Endodermal cell (in vitro differentiated cells): ENCODE results near the gene SIK2. TPM values are rescaled to one million over a fixed set of nuclear protein-coding genes. Genes with fewer than 3 reads are reported as not detected.

ENCODE experiments used
- DNase-seq: peaks from one replicate; pipeline ENCODE4 v3.0.0-alpha.2; 2017
- H3K27ac ChIP-seq: 2 replicates; pipeline ENCODE4 v1.5.1; 2013; ENCODE audit warnings: mild to moderate bottlenecking, low read depth, low read length, moderate library complexity
- H3K27me3 ChIP-seq: 2 replicates; pipeline ENCODE4 v1.6.1; 2013; ENCODE audit warnings: mild to moderate bottlenecking, low read length, moderate library complexity; ENCODE audit not compliant: insufficient read depth, control insufficient read depth, poor library complexity, severe bottlenecking
- H3K36me3 ChIP-seq: 2 replicates; pipeline ENCODE4 v1.7.0; 2013; ENCODE audit warnings: mild to moderate bottlenecking, low read length, moderate library complexity; ENCODE audit not compliant: control insufficient read depth, insufficient read depth
- H3K4me1 ChIP-seq: one replicate; pipeline ENCODE4 v1.7.0; 2013; ENCODE audit warnings: low read length; ENCODE audit not compliant: control insufficient read depth, insufficient read depth
- H3K4me3 ChIP-seq: 2 replicates; pipeline ENCODE4 v1.5.1; 2013; ENCODE audit warnings: mild to moderate bottlenecking, low read length, moderate library complexity
- H3K9ac ChIP-seq: 2 replicates; pipeline ENCODE4 v1.6.1; 2013; ENCODE audit warnings: mild to moderate bottlenecking, low read length, moderate library complexity; ENCODE audit not compliant: poor library complexity, severe bottlenecking; ENCODE audit errors: extremely low read depth
- H3K9me3 ChIP-seq: 2 replicates; pipeline ENCODE4 v1.6.1; 2013; ENCODE audit warnings: mild to moderate bottlenecking, low read length, moderate library complexity; ENCODE audit not compliant: control insufficient read depth
- H3K27ac Mint-ChIP-seq: 2 replicates; pipeline ENCODE4 v1.8.0; 2020; ENCODE audit warnings: mixed read lengths
- H3K27me3 Mint-ChIP-seq: 2 replicates; pipeline ENCODE4 v1.8.0; 2021; ENCODE audit warnings: mild to moderate bottlenecking, mixed read lengths; ENCODE audit not compliant: insufficient read depth
- H3K36me3 Mint-ChIP-seq: 2 replicates; pipeline ENCODE4 v1.8.0; 2020; ENCODE audit warnings: low read depth, mixed read lengths
- H3K4me1 Mint-ChIP-seq: 2 replicates; pipeline ENCODE4 v1.8.0; 2020; ENCODE audit warnings: mixed read lengths
- H3K4me3 Mint-ChIP-seq: 2 replicates; pipeline ENCODE4 v1.8.0; 2020; ENCODE audit warnings: mild to moderate bottlenecking, moderate library complexity, mixed read lengths
- H3K9me3 Mint-ChIP-seq: 2 replicates; pipeline ENCODE4 v1.8.0; 2020; ENCODE audit warnings: mild to moderate bottlenecking, mixed read lengths
- WGBS, 2 experiments: methylation state at CpG; one replicate each; pipeline versions ENCODE4 v1.1.5 to v1.1.7; 2013; ENCODE audit warnings: missing lambda C conversion rate in 2 of 2, mixed read lengths in 1 of 2; ENCODE audit not compliant: insufficient coverage in 1 of 2, insufficient read length in 1 of 2; 5-methylcytosine and 5-hydroxymethylcytosine counted together
- total RNA-seq, 2 donors: library from RNA; stranded (reverse); fragmentation: NEBNext Ultra II Directional in 1 of 2; extraction: Animal tissue kit (Norgen Biotek cat#: 25700) in 1 of 2; gene quantifications; 2 replicates in 1 of 2; 3 replicates in 1 of 2; pipeline ENCODE4 v1.2.1, GENCODE V29; 2021
- TF ChIP-seq, protein P1 (sequence below): fragments of 200-600 bp; sonication (generic); conservative IDR thresholded peaks from 2 replicates; pipeline ENCODE4 v1.5.0; 2021; ENCODE audit warnings: antibody characterized with exemption, mild to moderate bottlenecking

Gene SIK2
- total RNA-seq, 2 donors from 2014 or later: 13.2 to 13.4 TPM

DNA sequence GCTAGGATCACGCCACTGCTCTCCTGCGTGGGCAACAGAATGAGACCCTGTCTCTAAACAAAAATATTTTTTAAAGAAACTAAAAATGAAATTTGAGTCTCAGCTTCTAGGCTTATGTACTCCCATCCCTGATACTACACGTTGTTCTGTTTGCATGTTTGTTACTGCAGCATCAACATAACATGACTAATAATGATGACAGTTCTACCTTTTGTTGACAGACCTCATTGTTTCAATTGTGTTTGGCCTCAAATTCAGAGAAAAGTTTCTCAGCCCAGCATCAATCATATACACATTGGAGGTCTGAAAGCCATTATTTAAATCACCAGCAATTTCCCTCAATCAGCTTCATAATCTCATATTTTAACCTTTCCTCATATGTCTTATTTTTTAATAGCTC lies 40.9 kb upstream of the SIK2 start:
- Mint-ChIP-seq H3K27me3 (no peaks in the 10 kb centered on the region), H3K36me3 (peaks cover 2% of the 10 kb centered on the region), H3K4me3 (no peak overlapping the region), H3K9me3 (peaks cover 7% of the 10 kb centered on the region), H3K27ac (no peak overlapping the region), H3K4me1 (peaks cover 9% of the 10 kb centered on the region)
- Histone ChIP-seq H3K27ac (no peak overlapping the region), H3K9ac (no peak overlapping the region), H3K9me3 (peaks cover 1% of the 10 kb centered on the region), H3K4me3 (no peak overlapping the region), H3K4me1 (no peaks in the 10 kb centered on the region), H3K36me3 (no peaks in the 10 kb centered on the region), H3K27me3 (no peaks in the 10 kb centered on the region)
- TF ChIP-seq, protein P1, sequence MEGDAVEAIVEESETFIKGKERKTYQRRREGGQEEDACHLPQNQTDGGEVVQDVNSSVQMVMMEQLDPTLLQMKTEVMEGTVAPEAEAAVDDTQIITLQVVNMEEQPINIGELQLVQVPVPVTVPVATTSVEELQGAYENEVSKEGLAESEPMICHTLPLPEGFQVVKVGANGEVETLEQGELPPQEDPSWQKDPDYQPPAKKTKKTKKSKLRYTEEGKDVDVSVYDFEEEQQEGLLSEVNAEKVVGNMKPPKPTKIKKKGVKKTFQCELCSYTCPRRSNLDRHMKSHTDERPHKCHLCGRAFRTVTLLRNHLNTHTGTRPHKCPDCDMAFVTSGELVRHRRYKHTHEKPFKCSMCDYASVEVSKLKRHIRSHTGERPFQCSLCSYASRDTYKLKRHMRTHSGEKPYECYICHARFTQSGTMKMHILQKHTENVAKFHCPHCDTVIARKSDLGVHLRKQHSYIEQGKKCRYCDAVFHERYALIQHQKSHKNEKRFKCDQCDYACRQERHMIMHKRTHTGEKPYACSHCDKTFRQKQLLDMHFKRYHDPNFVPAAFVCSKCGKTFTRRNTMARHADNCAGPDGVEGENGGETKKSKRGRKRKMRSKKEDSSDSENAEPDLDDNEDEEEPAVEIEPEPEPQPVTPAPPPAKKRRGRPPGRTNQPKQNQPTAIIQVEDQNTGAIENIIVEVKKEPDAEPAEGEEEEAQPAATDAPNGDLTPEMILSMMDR: no peak
- no peak for DNase-seq
- WGBS, 2 experiments: 90 to 100% methylated on average over 2 of the region's 3 CpGs

DNA sequence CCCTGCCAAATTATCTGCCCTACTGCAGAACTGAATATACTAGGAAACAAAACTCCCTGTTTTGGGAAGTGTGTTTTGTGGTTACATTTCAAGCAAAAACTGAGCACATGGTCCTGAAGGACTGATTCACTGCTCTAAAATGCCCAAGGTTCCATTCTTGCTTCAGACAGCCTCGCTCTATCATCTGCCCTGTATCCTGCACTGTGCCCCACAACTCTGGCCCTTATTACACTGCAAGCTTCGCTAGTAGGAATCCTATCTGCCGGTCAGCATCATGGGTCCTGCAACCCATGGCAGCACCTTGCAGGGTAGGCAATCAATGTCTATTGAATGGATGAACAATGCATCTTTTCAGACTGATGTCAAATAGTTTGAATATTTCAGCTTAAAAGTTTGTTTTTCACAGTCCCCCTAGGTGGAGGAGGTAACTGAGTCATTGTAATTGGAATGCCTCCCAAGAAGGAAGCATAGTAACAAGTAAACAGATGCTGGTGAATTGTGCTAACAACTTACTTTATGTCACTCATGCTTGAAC lies 40.4 kb upstream of the SIK2 start:
- peaks cover 2% of the 10 kb centered on the region for H3K9me3 Mint-ChIP-seq
- H3K27ac Mint-ChIP-seq: no peak overlapping the region
- WGBS, 2 experiments: 52 to 71% methylated on average over 3 of the region's 3 CpGs
- no peaks in the 10 kb centered on the region for H3K36me3 ChIP-seq
- H3K4me3 ChIP-seq: no peak overlapping the region
- TF ChIP-seq, protein P1: no peak
- no peaks in the 10 kb centered on the region for H3K36me3 Mint-ChIP-seq
- H3K27me3 Mint-ChIP-seq: no peaks in the 10 kb centered on the region
- H3K9me3 ChIP-seq: no peaks in the 10 kb centered on the region
- H3K4me1 Mint-ChIP-seq: peaks cover 9% of the 10 kb centered on the region
- no peak overlapping the region for H3K27ac ChIP-seq
- DNase-seq: no peak
- no peak overlapping the region for H3K4me3 Mint-ChIP-seq
- no peak overlapping the region for H3K9ac ChIP-seq
- no peaks in the 10 kb centered on the region for H3K4me1 ChIP-seq
- no peaks in the 10 kb centered on the region for H3K27me3 ChIP-seq

DNA sequence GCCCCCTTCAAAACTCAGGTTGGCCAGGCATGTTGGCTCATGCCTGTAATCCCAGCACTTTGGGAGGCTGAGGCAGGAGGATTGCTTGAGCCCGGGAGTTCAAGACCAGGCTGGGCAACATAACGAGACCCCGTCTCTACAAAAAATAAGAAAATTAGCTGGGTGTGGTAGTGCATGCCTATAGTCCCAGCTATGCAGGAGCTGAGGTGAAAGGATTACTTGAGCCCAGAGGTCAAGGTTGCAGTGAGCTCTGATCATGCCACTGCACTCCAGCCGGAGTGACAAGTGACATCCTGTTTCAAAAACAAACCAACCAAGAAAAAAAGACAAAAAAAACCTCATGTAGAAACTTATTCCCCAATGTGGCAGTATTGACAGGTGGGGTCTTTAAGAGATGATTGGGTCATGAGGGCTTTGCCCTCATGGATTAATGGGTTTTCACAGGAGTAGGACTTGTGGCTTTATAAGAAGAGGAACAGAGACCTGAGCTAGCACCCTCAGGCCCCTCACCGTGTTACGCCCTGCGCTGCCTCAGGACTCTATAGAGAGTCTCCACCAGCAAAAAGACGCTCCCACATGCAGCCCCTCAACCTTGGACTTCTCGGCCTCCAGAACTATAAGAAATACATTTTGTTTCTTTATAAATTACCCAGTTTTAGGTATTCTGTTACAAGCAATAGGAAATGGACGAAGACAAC lies 39.4 kb upstream of the SIK2 start:
- WGBS, 2 experiments: 90 to 97% methylated on average over 4 to 10 of the region's 10 CpGs
- no peaks in the 10 kb centered on the region for H3K36me3 ChIP-seq
- TF ChIP-seq, protein P1: no peak
- Mint-ChIP-seq H3K36me3 (no peaks in the 10 kb centered on the region), H3K9me3 (no peaks in the 10 kb centered on the region), H3K27ac (no peak overlapping the region), H3K4me3 (no peak overlapping the region), H3K27me3 (no peaks in the 10 kb centered on the region), H3K4me1 (peaks cover 9% of the 10 kb centered on the region)
- H3K4me1 ChIP-seq: no peaks in the 10 kb centered on the region
- no peaks in the 10 kb centered on the region for H3K27me3 ChIP-seq
- no peak overlapping the region for H3K9ac ChIP-seq
- no peaks in the 10 kb centered on the region for H3K9me3 ChIP-seq
- no peak overlapping the region for H3K27ac ChIP-seq
- H3K4me3 ChIP-seq: no peak overlapping the region
- no peak for DNase-seq
